HG02840 (cell line): Measurements from ENCODE around the gene YKT6.
A peak's percentile ranks its signal among the peaks of the same experiment; 100 is the strongest.

Experiments used
- ATAC-seq: cut with Tn5 transposase; IDR thresholded peaks from one replicate; pipeline ENCODE4 v1.9.1; 2021; ENCODE audit warnings: mild to moderate bottlenecking, moderate library complexity, moderate number of reproducible peaks; ENCODE audit not compliant: unreplicated experiment, low FRiP score

The YKT6 gene

GRCh38 chr7:44200699-44201461 is at the start of gene YKT6:
Gene YKT6 (plus strand): TSS chr7:44200978. CDS start chr7:44201136, 158 bp downstream.
- ATAC-seq = peak; percentile 99

- no peak for ATAC-seq
Measured at GRCh38 chr7:44151956-44152355, 48.8 kb upstream of the YKT6 start.

- ATAC-seq = no peak
Measured at GRCh38 chr7:44152971-44153947, 47.5 kb upstream of the YKT6 start.

GRCh38 chr7:44153948-44154335 is 46.8 kb upstream of the YKT6 start:
- ATAC-seq = no peak

GRCh38 chr7:44154703-44155102 is 46.1 kb upstream of the YKT6 start:
- no peak for ATAC-seq

GRCh38 chr7:44155191-44156185 is 45.3 kb upstream of the YKT6 start:
- ATAC-seq = no peak

GRCh38 chr7:44156453-44157010 is 44.2 kb upstream of the YKT6 start:
- no peak for ATAC-seq

GRCh38 chr7:44157116-44158080 is 43.4 kb upstream of the YKT6 start:
- ATAC-seq = no peak

- ATAC-seq = no peak
Measured at GRCh38 chr7:44158096-44158872, 42.5 kb upstream of the YKT6 start.

GRCh38 chr7:44158873-44159631 is 41.7 kb upstream of the YKT6 start:
- no peak for ATAC-seq

GRCh38 chr7:44159824-44160630 is 40.8 kb upstream of the YKT6 start:
- no peak for ATAC-seq

GRCh38 chr7:44161371-44161770 is 39.4 kb upstream of the YKT6 start:
- no peak for ATAC-seq

- ATAC-seq = no peak
Measured at GRCh38 chr7:44162179-44162578, 38.6 kb upstream of the YKT6 start.

- ATAC-seq = no peak
Measured at GRCh38 chr7:44162785-44163395, 37.9 kb upstream of the YKT6 start.

- ATAC-seq = no peak
Measured at GRCh38 chr7:44163591-44163990, 37.2 kb upstream of the YKT6 start.

GRCh38 chr7:44167920-44168319 is 32.9 kb upstream of the YKT6 start:
- no peak for ATAC-seq
